Gastrocnemius medialis (tissue), 4 donors: Measurements from ENCODE around the gene E2F1.

Source experiments
- POLR2A ChIP-seq, 2 donors: fragments of 450-650 bp; IDR thresholded peaks; one replicate each; pipeline ENCODE4 v1.6.1; 2017; ENCODE audit warnings: antibody characterized with exemption in 2 of 2, mild to moderate bottlenecking in 2 of 2, moderate library complexity in 2 of 2
- TF ChIP-seq, protein P1 (sequence below), 5 experiments: fragments of 450-650 bp in 3 of 5; fragments of 200-600 bp in 2 of 5; sonication (generic) in 2 of 5; IDR thresholded peaks in 4 of 5; conservative IDR thresholded peaks in 1 of 5; 1 replicate in 4 of 5; 2 replicates in 1 of 5; pipeline ENCODE4 v1.5.1; 2016 to 2019; ENCODE audit warnings: antibody characterized with exemption in 5 of 5, mild to moderate bottlenecking in 3 of 5, moderate library complexity in 3 of 5

DNA sequence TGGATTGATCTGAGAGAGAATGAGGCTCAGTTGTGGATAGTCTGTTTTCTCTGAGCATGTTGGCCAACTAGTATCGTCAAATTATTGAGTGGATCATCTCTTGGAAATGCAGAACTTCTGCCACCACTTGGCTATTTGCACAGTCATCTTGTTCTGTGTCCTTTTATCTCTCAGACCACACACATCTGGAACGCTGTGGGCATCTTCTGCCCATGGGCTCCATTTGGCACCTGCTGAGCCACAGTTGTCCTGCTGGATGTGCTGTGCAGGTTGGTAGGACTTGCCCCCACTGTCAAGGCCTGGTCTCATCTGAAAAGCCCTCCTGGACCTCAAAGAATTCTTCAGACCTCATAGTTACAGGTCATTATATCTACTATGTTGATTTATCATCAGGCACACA is 40.8 kb downstream of the E2F1 start:
- TF ChIP-seq, protein P1, sequence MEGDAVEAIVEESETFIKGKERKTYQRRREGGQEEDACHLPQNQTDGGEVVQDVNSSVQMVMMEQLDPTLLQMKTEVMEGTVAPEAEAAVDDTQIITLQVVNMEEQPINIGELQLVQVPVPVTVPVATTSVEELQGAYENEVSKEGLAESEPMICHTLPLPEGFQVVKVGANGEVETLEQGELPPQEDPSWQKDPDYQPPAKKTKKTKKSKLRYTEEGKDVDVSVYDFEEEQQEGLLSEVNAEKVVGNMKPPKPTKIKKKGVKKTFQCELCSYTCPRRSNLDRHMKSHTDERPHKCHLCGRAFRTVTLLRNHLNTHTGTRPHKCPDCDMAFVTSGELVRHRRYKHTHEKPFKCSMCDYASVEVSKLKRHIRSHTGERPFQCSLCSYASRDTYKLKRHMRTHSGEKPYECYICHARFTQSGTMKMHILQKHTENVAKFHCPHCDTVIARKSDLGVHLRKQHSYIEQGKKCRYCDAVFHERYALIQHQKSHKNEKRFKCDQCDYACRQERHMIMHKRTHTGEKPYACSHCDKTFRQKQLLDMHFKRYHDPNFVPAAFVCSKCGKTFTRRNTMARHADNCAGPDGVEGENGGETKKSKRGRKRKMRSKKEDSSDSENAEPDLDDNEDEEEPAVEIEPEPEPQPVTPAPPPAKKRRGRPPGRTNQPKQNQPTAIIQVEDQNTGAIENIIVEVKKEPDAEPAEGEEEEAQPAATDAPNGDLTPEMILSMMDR (IDR thresholded peaks at IDR 0.05 in 4 of 5, conservative IDR thresholded peaks at IDR 0.05 in 1 of 5) = no peak
- TF ChIP-seq POLR2A (IDR thresholded peaks at IDR 0.05) = no peak
